ENCODE data around the gene FXYD7. TPM values are rescaled to one million over a fixed set of nuclear protein-coding genes. Genes with fewer than 3 reads are reported as not detected.
"Not testable (repeated sequence)": the region's sequence is repeated elsewhere in the genome, so short reads cannot be mapped to it uniquely, and the experiment has no call there.

FXYD7 gene
- total RNA-seq, 1 donor from 2014 or later: 3.4 TPM

- intact Hi-C loops (cut with DNase I): no loop called here
- TF ChIP-seq POLR2AphosphoS5 (IDR thresholded peaks at IDR 0.05; ENCODE audit: insufficient read depth in 1 of 2, low read depth in 1 of 2): no peak
- TF ChIP-seq POLR2A (IDR thresholded peaks at IDR 0.05): no peak
- no peak for TF ChIP-seq CTCF (IDR thresholded peaks at IDR 0.05)
- H3K36me3 ChIP-seq: no peaks in the 10 kb centered on the region
- no peaks in the 10 kb centered on the region for H3K27me3 ChIP-seq
- no peak overlapping the region for H3K4me3 ChIP-seq
- no peaks in the 10 kb centered on the region for H3K4me1 ChIP-seq
- no peak overlapping the region for H3K27ac ChIP-seq
- no peaks in the 10 kb centered on the region for H3K9me3 ChIP-seq
- no peak for DNase-seq (ENCODE audit: extremely low spot score in 2 of 2)
Measured at GRCh38 chr19:35184884-35185283, 41.8 kb downstream of the FXYD7 start.

GRCh38 chr19:35194012-35194984 is 51.2 kb downstream of the FXYD7 start:
- no peaks in the 10 kb centered on the region for H3K9me3 ChIP-seq
- TF ChIP-seq POLR2A (IDR thresholded peaks at IDR 0.05) (no peak), POLR2AphosphoS5 (IDR thresholded peaks at IDR 0.05; ENCODE audit: insufficient read depth in 1 of 2, low read depth in 1 of 2) (no peak), CTCF (IDR thresholded peaks at IDR 0.05) (no peak)

GRCh38 chr19:35195830-35196229 is 52.8 kb downstream of the FXYD7 start:
- no peak overlapping the region for H3K4me3 ChIP-seq
- H3K27ac ChIP-seq: no peak overlapping the region
- TF ChIP-seq POLR2A (IDR thresholded peaks at IDR 0.05) (no peak), CTCF (IDR thresholded peaks at IDR 0.05) (no peak), POLR2AphosphoS5 (IDR thresholded peaks at IDR 0.05; ENCODE audit: insufficient read depth in 1 of 2, low read depth in 1 of 2) (no peak)
- intact Hi-C loops (cut with DNase I): no loop called here
- no peaks in the 10 kb centered on the region for H3K4me1 ChIP-seq
- peak; percentile 7 to 11 for DNase-seq (ENCODE audit: extremely low spot score in 2 of 2)
- no peaks in the 10 kb centered on the region for H3K27me3 ChIP-seq
- H3K36me3 ChIP-seq: no peaks in the 10 kb centered on the region
- H3K9me3 ChIP-seq: no peaks in the 10 kb centered on the region

More at GRCh38 chr19:35194012-35194984, 51.2 kb downstream of the FXYD7 start:
- Histone ChIP-seq H3K4me3 (no peak overlapping the region), H3K4me1 (no peaks in the 10 kb centered on the region), H3K36me3 (no peaks in the 10 kb centered on the region), H3K27ac (no peak overlapping the region), H3K27me3 (no peaks in the 10 kb centered on the region)
- no peak for DNase-seq (ENCODE audit: extremely low spot score in 2 of 2)
- intact Hi-C loops (cut with DNase I): no loop called here

GRCh38 chr19:35196861-35197260 is 53.8 kb downstream of the FXYD7 start:
- H3K27ac ChIP-seq; intact Hi-C loops (cut with DNase I); H3K4me3 ChIP-seq; H3K27me3 ChIP-seq; H3K9me3 ChIP-seq; H3K4me1 ChIP-seq; H3K36me3 ChIP-seq: not testable (repeated sequence)
- peak in 1 of 2 donors; percentile 13 for DNase-seq (ENCODE audit: extremely low spot score in 2 of 2)

- peak in 1 of 2 donors; percentile 70 for DNase-seq (ENCODE audit: extremely low spot score in 2 of 2)
- H3K36me3 ChIP-seq: no peaks in the 10 kb centered on the region
Measured at GRCh38 chr19:35199481-35199880, 56.4 kb downstream of the FXYD7 start.

More at GRCh38 chr19:35199481-35199880, 56.4 kb downstream of the FXYD7 start:
- intact Hi-C loops (cut with DNase I): no loop called here
- TF ChIP-seq CTCF (IDR thresholded peaks at IDR 0.05) (no peak), POLR2AphosphoS5 (IDR thresholded peaks at IDR 0.05; ENCODE audit: insufficient read depth in 1 of 2, low read depth in 1 of 2) (no peak), POLR2A (IDR thresholded peaks at IDR 0.05) (no peak)
- Histone ChIP-seq H3K27me3 (no peaks in the 10 kb centered on the region), H3K4me3 (no peak overlapping the region), H3K4me1 (no peaks in the 10 kb centered on the region), H3K9me3 (no peaks in the 10 kb centered on the region), H3K27ac (no peak overlapping the region)
